Measurements from ENCODE around the gene EFCAB6.

The EFCAB6 gene

DNA sequence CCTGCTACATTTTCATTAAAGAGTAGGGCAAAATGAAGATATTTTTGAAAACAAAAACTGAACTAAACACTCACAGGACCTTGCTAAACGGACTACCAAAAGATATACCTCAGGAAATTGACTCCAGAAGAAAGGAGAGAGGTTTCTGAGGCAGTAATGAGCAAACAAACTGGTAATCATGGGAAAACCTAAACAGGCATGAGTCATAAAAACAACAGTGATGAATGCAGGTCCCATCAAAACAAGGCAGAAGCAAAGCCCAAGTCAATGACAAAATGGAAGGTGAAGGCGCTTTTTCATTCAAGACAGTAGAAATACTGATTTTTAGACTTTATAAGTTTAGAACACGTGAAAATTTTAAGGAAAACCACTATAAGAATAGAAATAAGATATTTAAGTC lies 104.5 kb downstream of the EFCAB6 start:
- Histone ChIP-seq H3K27me3 (ENCODE audit: control insufficient read depth, insufficient read depth, low read length) (no peaks in the 10 kb centered on the region), H3K9ac (ENCODE audit: low read depth, low read length) (no peak overlapping the region), H3K9me3 (ENCODE audit: control insufficient read depth, insufficient read depth, low read length) (peaks cover 6% of the 10 kb centered on the region), H3K4me1 (ENCODE audit: control insufficient read depth, insufficient read depth, low read length) (peaks cover 6% of the 10 kb centered on the region), H3K36me3 (ENCODE audit: control insufficient read depth, insufficient read depth, low read length) (no peaks in the 10 kb centered on the region), H3K4me3 (ENCODE audit: low read depth, low read length) (no peak overlapping the region)

DNA sequence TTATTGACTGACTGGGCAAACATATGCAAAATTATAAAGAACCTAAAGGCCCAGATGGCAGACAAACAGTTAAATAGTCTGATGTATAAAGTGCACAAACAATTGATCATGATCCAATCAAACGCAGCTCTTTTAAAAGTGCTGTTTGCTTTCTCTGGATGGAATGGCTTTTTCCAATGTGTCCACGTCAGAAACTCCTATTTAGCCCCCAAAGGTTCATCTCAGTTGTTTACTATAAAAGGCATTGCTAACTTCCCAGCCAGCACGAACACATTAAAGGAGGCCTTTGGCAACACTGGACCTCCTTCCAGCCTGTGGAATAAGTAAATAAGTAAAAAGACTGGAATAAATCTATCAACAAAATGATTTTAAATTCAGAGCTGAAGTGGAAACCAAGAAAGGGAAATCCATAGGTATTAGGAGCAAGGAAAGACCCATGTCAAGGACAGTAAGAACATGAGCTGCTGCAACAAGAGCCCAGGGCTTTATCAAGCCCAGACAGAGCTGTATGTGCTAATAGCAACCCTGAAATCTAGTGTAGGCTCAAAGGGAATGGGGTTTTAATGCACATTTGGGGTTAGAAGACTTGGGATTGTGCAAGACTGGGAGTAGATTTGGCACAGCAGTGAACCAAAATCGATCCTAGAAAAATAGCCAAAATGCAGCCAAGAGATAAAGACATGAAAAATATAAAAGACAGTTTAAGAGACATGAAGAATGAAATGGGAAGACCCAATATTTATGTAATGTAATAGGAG lies 105.4 kb downstream of the EFCAB6 start:
- Histone ChIP-seq H3K36me3 (ENCODE audit: control insufficient read depth, insufficient read depth, low read length) (no peaks in the 10 kb centered on the region), H3K27me3 (ENCODE audit: control insufficient read depth, insufficient read depth, low read length) (no peaks in the 10 kb centered on the region), H3K4me3 (ENCODE audit: low read depth, low read length) (no peak overlapping the region), H3K9me3 (ENCODE audit: control insufficient read depth, insufficient read depth, low read length) (peaks cover 6% of the 10 kb centered on the region), H3K4me1 (ENCODE audit: control insufficient read depth, insufficient read depth, low read length) (peaks cover 6% of the 10 kb centered on the region), H3K9ac (ENCODE audit: low read depth, low read length) (no peak overlapping the region)

DNA sequence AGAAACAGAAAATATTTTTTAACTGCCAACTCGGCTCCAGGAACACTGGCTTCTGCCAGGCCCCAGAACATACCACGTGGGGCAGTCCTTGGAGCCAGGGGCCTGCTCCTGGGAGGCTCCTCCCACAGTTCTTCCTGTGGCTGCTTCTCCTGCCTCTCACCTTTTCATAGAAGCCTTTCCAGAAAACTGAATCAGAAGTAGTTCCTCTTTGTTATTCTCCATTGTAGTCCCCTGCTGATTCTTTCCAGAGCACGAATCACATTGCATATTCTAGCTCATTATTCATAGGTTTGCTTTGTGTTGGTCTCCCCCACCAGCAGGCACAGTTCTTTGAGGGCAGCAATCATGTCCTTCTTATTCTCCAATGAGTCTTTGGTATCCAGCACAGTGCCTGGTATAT lies 106.0 kb downstream of the EFCAB6 start:
- Histone ChIP-seq H3K9ac (ENCODE audit: low read depth, low read length) (no peak overlapping the region), H3K36me3 (ENCODE audit: control insufficient read depth, insufficient read depth, low read length) (no peaks in the 10 kb centered on the region), H3K4me1 (ENCODE audit: control insufficient read depth, insufficient read depth, low read length) (peaks cover 6% of the 10 kb centered on the region), H3K9me3 (ENCODE audit: control insufficient read depth, insufficient read depth, low read length) (peaks cover 6% of the 10 kb centered on the region), H3K27me3 (ENCODE audit: control insufficient read depth, insufficient read depth, low read length) (no peaks in the 10 kb centered on the region), H3K4me3 (ENCODE audit: low read depth, low read length) (no peak overlapping the region)

DNA sequence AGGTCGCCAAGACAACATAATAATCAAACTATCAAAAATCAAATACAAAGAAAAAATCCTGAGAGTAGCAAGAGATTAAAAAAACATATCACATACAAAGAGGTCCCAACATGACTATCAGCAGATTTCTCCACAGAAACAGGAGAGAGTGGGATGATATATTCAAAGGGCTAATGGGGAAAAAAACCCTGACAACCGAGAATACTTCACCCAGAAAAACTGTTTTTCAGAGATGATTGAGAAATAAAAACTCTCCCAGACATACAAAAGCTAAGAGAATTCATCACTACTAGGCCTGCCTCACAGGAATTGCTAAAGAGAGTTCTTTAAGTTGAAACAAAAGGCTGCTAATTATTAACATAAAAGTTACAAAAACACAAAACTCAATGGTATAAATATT lies 108.1 kb downstream of the EFCAB6 start:
- Histone ChIP-seq H3K9ac (ENCODE audit: low read depth, low read length) (no peak overlapping the region), H3K27me3 (ENCODE audit: control insufficient read depth, insufficient read depth, low read length) (no peaks in the 10 kb centered on the region), H3K4me1 (ENCODE audit: control insufficient read depth, insufficient read depth, low read length) (peaks cover 6% of the 10 kb centered on the region), H3K9me3 (ENCODE audit: control insufficient read depth, insufficient read depth, low read length) (peaks cover 6% of the 10 kb centered on the region), H3K4me3 (ENCODE audit: low read depth, low read length) (no peak overlapping the region), H3K36me3 (ENCODE audit: control insufficient read depth, insufficient read depth, low read length) (no peaks in the 10 kb centered on the region)

DNA sequence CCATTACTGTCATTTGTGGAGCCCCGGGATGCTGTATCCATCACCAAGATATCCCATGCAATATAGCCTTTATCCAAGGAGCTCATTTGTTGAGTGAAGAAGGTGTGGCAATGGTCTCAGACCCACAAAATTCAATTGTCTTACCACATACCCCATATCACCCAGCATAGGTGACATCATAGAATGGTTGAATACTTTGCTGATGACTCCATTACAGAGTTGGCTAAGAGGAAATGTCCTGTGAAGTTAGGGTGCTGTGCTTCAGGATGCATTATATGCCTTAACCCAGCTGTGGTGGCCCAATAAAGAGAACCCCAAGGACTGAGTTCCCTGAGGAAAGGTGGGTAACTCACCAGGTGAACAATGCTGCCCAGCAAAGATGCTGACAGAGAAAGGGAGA lies 113.7 kb downstream of the EFCAB6 start:
- no peak overlapping the region for H3K4me3 ChIP-seq (ENCODE audit: low read depth, low read length)
- H3K36me3 ChIP-seq (ENCODE audit: control insufficient read depth, insufficient read depth, low read length): no peaks in the 10 kb centered on the region
- H3K4me1 ChIP-seq (ENCODE audit: control insufficient read depth, insufficient read depth, low read length): no peaks in the 10 kb centered on the region
- H3K9ac ChIP-seq (ENCODE audit: low read depth, low read length): no peak overlapping the region
- no peaks in the 10 kb centered on the region for H3K9me3 ChIP-seq (ENCODE audit: control insufficient read depth, insufficient read depth, low read length)
- no peaks in the 10 kb centered on the region for H3K27me3 ChIP-seq (ENCODE audit: control insufficient read depth, insufficient read depth, low read length)

DNA sequence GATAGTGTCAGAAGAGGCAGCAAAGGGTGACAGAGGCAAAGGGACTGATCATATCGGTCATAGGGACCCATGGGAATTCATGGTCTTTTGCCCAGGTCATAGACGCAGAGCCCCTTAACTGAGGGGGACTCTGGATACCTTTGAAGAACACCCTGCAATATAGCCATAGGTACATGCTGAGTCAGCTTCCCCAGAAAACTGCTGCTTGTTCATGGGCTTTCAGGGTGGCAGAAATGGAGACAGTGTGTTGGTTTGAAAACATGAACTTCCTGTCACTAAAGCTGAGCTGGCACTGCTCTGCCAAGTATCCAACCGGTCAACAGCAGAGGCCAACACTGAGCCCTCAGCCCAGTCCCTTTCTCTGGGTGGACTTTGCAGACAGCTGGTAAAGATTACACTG lies 114.2 kb downstream of the EFCAB6 start:
- no peaks in the 10 kb centered on the region for H3K27me3 ChIP-seq (ENCODE audit: control insufficient read depth, insufficient read depth, low read length)

DNA sequence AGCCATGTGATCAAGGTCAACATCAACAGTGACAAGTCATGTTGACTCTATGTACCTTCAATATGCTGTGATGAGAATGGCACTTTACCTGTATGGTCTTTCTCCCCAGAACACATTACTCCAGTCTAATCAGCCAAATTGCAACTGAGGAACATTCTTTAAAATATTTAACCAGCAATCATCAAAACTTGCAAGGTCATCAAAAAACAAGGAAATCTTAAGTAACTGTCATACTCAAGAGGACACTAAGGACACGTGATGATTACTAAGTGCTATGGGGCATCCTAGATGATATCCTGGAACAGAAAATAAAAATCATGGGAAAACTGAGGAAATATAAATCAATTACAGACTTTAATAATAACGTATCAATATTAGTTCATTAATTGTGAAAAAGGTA lies 118.9 kb downstream of the EFCAB6 start:
- no peaks in the 10 kb centered on the region for H3K27me3 ChIP-seq (ENCODE audit: control insufficient read depth, insufficient read depth, low read length)
- no peaks in the 10 kb centered on the region for H3K4me1 ChIP-seq (ENCODE audit: control insufficient read depth, insufficient read depth, low read length)
- H3K9ac ChIP-seq (ENCODE audit: low read depth, low read length): no peak overlapping the region
- H3K36me3 ChIP-seq (ENCODE audit: control insufficient read depth, insufficient read depth, low read length): no peaks in the 10 kb centered on the region
- H3K9me3 ChIP-seq (ENCODE audit: control insufficient read depth, insufficient read depth, low read length): no peaks in the 10 kb centered on the region
- H3K4me3 ChIP-seq (ENCODE audit: low read depth, low read length): no peak overlapping the region

More for the DNA sequence above, 114.2 kb downstream of the EFCAB6 start:
- Histone ChIP-seq H3K4me3 (ENCODE audit: low read depth, low read length) (no peak overlapping the region), H3K4me1 (ENCODE audit: control insufficient read depth, insufficient read depth, low read length) (no peaks in the 10 kb centered on the region), H3K9me3 (ENCODE audit: control insufficient read depth, insufficient read depth, low read length) (no peaks in the 10 kb centered on the region), H3K9ac (ENCODE audit: low read depth, low read length) (no peak overlapping the region), H3K36me3 (ENCODE audit: control insufficient read depth, insufficient read depth, low read length) (no peaks in the 10 kb centered on the region)

DNA sequence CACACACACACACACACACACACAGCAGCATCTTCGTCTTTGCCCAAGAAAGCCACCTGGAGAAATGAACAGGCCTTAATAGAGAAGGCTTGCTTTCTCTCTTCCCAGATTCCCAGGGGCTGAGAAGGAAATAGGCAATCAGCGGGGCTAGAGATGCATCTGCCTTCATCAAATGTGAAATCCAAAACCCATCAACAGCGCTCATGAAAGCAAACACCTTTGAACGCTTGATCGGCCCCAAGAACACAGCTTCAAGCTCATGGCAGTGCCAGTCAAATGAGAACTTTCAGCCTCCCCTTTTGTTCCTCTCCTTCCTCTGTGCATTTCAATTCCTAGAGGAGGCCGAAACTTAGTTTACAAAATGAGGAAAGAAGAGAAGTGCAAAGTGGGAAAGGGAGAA lies 122.7 kb downstream of the EFCAB6 start:
- H3K9me3 ChIP-seq (ENCODE audit: control insufficient read depth, insufficient read depth, low read length): no peaks in the 10 kb centered on the region
- H3K27me3 ChIP-seq (ENCODE audit: control insufficient read depth, insufficient read depth, low read length): no peaks in the 10 kb centered on the region
- H3K4me3 ChIP-seq (ENCODE audit: low read depth, low read length): no peak overlapping the region
- H3K4me1 ChIP-seq (ENCODE audit: control insufficient read depth, insufficient read depth, low read length): no peaks in the 10 kb centered on the region
- no peak overlapping the region for H3K9ac ChIP-seq (ENCODE audit: low read depth, low read length)
- no peaks in the 10 kb centered on the region for H3K36me3 ChIP-seq (ENCODE audit: control insufficient read depth, insufficient read depth, low read length)

DNA sequence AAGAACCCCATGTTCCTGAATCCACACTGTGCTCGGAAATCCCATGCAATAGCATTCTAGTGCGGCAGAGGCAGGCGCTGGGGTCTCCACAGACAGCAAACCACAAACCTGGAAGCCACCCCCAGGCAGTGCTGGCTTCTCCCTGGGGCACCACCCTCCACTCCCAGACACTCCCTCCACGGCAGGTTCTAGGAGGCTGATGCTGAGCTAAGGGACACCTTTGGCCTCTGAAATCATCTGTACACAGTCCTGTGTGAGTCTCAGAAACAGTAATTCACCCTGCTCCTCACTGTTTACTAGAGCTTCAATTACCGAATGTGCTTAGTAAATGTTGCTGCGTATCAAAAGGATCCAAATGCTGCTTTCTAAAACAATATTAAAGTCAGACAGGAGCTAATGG lies 129.3 kb downstream of the EFCAB6 start:
- Histone ChIP-seq H3K4me3 (ENCODE audit: low read depth, low read length) (no peak overlapping the region), H3K9ac (ENCODE audit: low read depth, low read length) (no peak overlapping the region), H3K36me3 (ENCODE audit: control insufficient read depth, insufficient read depth, low read length) (no peaks in the 10 kb centered on the region), H3K27me3 (ENCODE audit: control insufficient read depth, insufficient read depth, low read length) (no peaks in the 10 kb centered on the region), H3K4me1 (ENCODE audit: control insufficient read depth, insufficient read depth, low read length) (peaks cover 4% of the 10 kb centered on the region), H3K9me3 (ENCODE audit: control insufficient read depth, insufficient read depth, low read length) (no peaks in the 10 kb centered on the region)

DNA sequence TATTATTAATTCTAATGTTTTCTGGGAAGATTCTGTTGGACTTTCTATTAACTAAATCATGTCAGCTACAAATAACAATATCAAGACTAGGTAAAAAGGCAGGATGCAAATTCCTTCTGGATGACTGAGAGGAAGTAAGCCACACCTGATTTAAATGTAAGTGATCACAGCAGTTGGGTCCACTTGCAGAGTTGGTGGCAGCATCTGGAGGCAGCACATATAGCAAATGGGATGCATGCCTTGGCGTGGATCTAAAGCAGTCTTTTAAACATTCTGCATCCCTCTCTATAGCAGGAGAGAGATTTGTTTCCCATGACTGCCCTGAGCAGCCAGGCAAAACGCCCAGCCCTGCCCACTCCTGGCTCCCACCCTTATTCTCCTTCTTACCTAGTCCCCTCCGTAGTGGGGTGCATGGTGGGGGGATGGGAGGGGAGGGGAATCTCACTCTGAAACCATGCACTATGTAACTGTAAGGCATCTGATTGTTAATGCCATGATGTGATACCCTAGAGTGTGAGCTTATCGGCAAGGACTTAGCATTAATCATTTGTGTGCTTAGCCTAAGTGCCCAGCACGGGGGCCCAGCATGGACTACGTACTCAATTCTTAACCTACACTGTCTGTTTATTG lies 130.3 kb downstream of the EFCAB6 start:
- Histone ChIP-seq H3K4me1 (ENCODE audit: control insufficient read depth, insufficient read depth, low read length) (peaks cover 4% of the 10 kb centered on the region), H3K9ac (ENCODE audit: low read depth, low read length) (no peak overlapping the region), H3K27me3 (ENCODE audit: control insufficient read depth, insufficient read depth, low read length) (no peaks in the 10 kb centered on the region), H3K36me3 (ENCODE audit: control insufficient read depth, insufficient read depth, low read length) (no peaks in the 10 kb centered on the region), H3K4me3 (ENCODE audit: low read depth, low read length) (no peak overlapping the region), H3K9me3 (ENCODE audit: control insufficient read depth, insufficient read depth, low read length) (no peaks in the 10 kb centered on the region)

DNA sequence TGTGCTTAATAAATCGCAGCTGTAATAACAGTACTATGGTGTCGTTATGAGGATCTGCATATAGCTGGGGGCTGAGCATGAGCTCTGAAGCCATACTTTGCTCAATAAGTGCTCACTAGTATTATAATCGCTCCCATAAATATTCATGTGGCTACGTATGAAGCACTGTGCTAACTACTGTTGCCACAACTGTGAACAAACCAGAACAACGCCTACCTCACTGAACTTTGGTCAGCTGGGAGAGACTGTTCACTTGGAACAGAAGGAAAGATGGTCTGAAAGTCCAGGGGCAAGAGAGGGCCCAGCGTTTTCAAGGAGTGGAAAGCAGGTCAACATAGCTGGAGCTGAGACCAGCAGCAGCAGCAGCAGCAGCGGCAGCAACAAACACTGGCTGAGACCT lies 141.6 kb downstream of the EFCAB6 start:
- Histone ChIP-seq H3K4me3 (ENCODE audit: low read depth, low read length) (no peak overlapping the region), H3K27me3 (ENCODE audit: control insufficient read depth, insufficient read depth, low read length) (no peaks in the 10 kb centered on the region), H3K9me3 (ENCODE audit: control insufficient read depth, insufficient read depth, low read length) (no peaks in the 10 kb centered on the region), H3K4me1 (ENCODE audit: control insufficient read depth, insufficient read depth, low read length) (no peaks in the 10 kb centered on the region), H3K36me3 (ENCODE audit: control insufficient read depth, insufficient read depth, low read length) (no peaks in the 10 kb centered on the region), H3K9ac (ENCODE audit: low read depth, low read length) (no peak overlapping the region)

DNA sequence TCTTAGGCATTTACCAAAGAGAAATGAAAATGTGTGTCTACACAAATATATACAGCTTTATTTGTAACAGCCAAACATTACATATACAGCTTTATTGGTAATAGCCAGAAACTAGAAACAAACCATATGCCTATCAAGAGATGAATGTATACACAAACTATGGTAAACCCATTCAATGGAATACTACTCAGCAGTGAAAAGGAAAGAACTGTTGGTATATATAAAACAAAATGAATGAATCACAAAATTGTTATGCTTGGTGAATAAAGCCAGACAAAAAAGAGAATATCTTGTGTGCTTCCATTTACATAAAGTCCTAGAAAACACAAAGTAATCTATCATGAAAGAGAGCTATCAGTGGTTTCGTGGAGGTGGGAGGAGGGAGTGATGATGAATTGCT lies 142.9 kb downstream of the EFCAB6 start:
- no peaks in the 10 kb centered on the region for H3K36me3 ChIP-seq (ENCODE audit: control insufficient read depth, insufficient read depth, low read length)
- no peaks in the 10 kb centered on the region for H3K27me3 ChIP-seq (ENCODE audit: control insufficient read depth, insufficient read depth, low read length)
- no peaks in the 10 kb centered on the region for H3K4me1 ChIP-seq (ENCODE audit: control insufficient read depth, insufficient read depth, low read length)
- H3K9ac ChIP-seq (ENCODE audit: low read depth, low read length): no peak overlapping the region
- H3K9me3 ChIP-seq (ENCODE audit: control insufficient read depth, insufficient read depth, low read length): no peaks in the 10 kb centered on the region
- H3K4me3 ChIP-seq (ENCODE audit: low read depth, low read length): no peak overlapping the region

All from iPS-15b (cell line).